GM12878 (cell line): ENCODE data around the gene ACADS. TPM values are rescaled to one million over a fixed set of nuclear protein-coding genes. Genes with fewer than 3 reads are reported as not detected.

Source experiments
- ATAC-seq: fragments of 200-7000 bp; cut with Tn5 transposase; 3 replicates; pipeline ENCODE4 v1.9.1; 2020; ENCODE audit warnings: mild to moderate bottlenecking, moderate library complexity
- BruUV-seq: library from RNA; stranded (reverse); fragments of 400-500 nt; replicated peaks from 2 replicates; lab custom pipeline; 2021; lab: Mats Ljungman, UMichigan
- CTCF ChIA-PET: fragments of 300-600 bp; sonication (Branson Sonifier 250); formaldehyde crosslinking; extraction: SDS; loops from one replicate; lab custom pipeline; 2021; ENCODE audit warnings: inconsistent platforms; lab: Yijun Ruan, JAX
- POLR2A ChIA-PET: fragments of 350-600 bp; formaldehyde crosslinking; extraction: SDS; loops from one replicate; lab custom pipeline; 2021; ENCODE audit warnings: inconsistent platforms; lab: Charles Lee
- RAD21 ChIA-PET: fragments of 300-600 bp; sonication (Branson Sonifier 250); formaldehyde crosslinking; loops from one replicate; lab custom pipeline; 2023; ENCODE audit warnings: antibody characterized with exemption; ENCODE audit not compliant: unreplicated experiment; lab: Charles Lee
- SMC1A ChIA-PET: fragments of 300-600 bp; sonication (Branson Sonifier 250); formaldehyde crosslinking; loops from one replicate; lab custom pipeline; 2023; ENCODE audit not compliant: unreplicated experiment, uncharacterized antibody; lab: Charles Lee
- DNase-seq: peaks from one replicate; pipeline ENCODE4 v3.0.0-alpha.2; 2011; ENCODE audit warnings: low read depth, low spot score
- FAIRE-seq: peaks from 3 replicates; lab custom pipeline; 2011; peaks lifted over from hg19 to GRCh38; lab: Jason Lieb, UNC
- H2AFZ ChIP-seq: 2 replicates; pipeline ENCODE4 v1.6.0; 2011; ENCODE audit warnings: low read depth, low read length, control low read depth; ENCODE audit not compliant: control insufficient read depth
- H3K27ac ChIP-seq: 2 replicates; pipeline ENCODE4 v1.5.1; 2011; ENCODE audit warnings: control low read depth; ENCODE audit not compliant: control insufficient read depth, insufficient read depth
- H3K27me3 ChIP-seq, 2 experiments: replicated peaks in 1 of 2; 2 replicates each; pipeline versions ENCODE4 v1.6.0 to v1.6.1; 2011; ENCODE audit warnings: low read length in 1 of 2; ENCODE audit not compliant: control insufficient read depth in 2 of 2, insufficient read depth in 2 of 2
- H3K36me3 ChIP-seq, 2 experiments: 2 replicates each; pipeline ENCODE4 v1.5.1; 2011; ENCODE audit warnings: low read length in 1 of 2; ENCODE audit not compliant: control insufficient read depth in 2 of 2, insufficient read depth in 2 of 2
- H3K4me1 ChIP-seq: 2 replicates; pipeline ENCODE4 v1.6.1; 2011; ENCODE audit warnings: mild to moderate bottlenecking, low read length, moderate library complexity, mixed read lengths; ENCODE audit not compliant: control insufficient read depth, insufficient read depth
- H3K4me2 ChIP-seq: 2 replicates; pipeline ENCODE4 v1.6.0; 2011; ENCODE audit warnings: control low read depth; ENCODE audit not compliant: control insufficient read depth, insufficient read depth
- H3K4me3 ChIP-seq: fragments of 200-600 bp; sonication (generic); 2 replicates; pipeline ENCODE4 v1.5.1; 2016
- H3K79me2 ChIP-seq: 2 replicates; pipeline ENCODE4 v1.6.0; 2011; ENCODE audit warnings: low read length; ENCODE audit not compliant: control insufficient read depth, insufficient read depth
- H3K9ac ChIP-seq: 2 replicates; pipeline ENCODE4 v1.8.0; 2011; ENCODE audit warnings: low read length, control low read depth, mixed read lengths; ENCODE audit not compliant: control insufficient read depth, insufficient read depth
- H3K9me3 ChIP-seq: replicated peaks from 3 replicates; pipeline ENCODE4 v1.5.1; 2011; ENCODE audit warnings: mild to moderate bottlenecking, low read length; ENCODE audit not compliant: control insufficient read depth, insufficient read depth
- H4K20me1 ChIP-seq: 2 replicates; pipeline ENCODE4 v1.6.0; 2011; ENCODE audit not compliant: control insufficient read depth, insufficient read depth
- BHLHE40 ChIP-seq, 2 experiments: fragments of 450-650 bp in 1 of 2; IDR thresholded peaks; 2 replicates each; pipeline ENCODE4 v1.6.1; 2011 to 2017; ENCODE audit warnings: low read depth in 2 of 2, borderline replicate concordance in 1 of 2, improper control_type of control experiment in 1 of 2, low read length in 1 of 2, mild to moderate bottlenecking in 1 of 2
- CBX5 ChIP-seq: sonication (generic); IDR thresholded peaks from 2 replicates; pipeline ENCODE4 v1.6.1; 2016; ENCODE audit warnings: low read depth, moderate library complexity, mild to moderate bottlenecking, inconsistent platforms
- CREM ChIP-seq: IDR thresholded peaks from 2 replicates; pipeline ENCODE4 v1.6.1; 2014; ENCODE audit warnings: antibody characterized with exemption, low read depth
- RAD51 ChIP-seq: fragments of 450-650 bp; IDR thresholded peaks from 2 replicates; pipeline ENCODE4 v1.6.1; 2016; ENCODE audit warnings: moderate library complexity, mild to moderate bottlenecking, inconsistent platforms
- RUNX3 ChIP-seq: IDR thresholded peaks from 2 replicates; pipeline ENCODE4 v1.6.1; 2012; ENCODE audit warnings: low read length, inconsistent platforms
- SRF ChIP-seq, 2 experiments: IDR thresholded peaks; 2 replicates each; pipeline ENCODE4 v1.6.1; 2011; ENCODE audit warnings: low read depth in 2 of 2, low read length in 2 of 2, mild to moderate bottlenecking in 1 of 2, moderate library complexity in 1 of 2
- STAT1 ChIP-seq: fragments of 450-650 bp; conservative IDR thresholded peaks from 2 replicates; pipeline ENCODE4 v1.6.1; 2014; ENCODE audit warnings: antibody characterized with exemption, mild to moderate bottlenecking
- TARDBP ChIP-seq: IDR thresholded peaks from 2 replicates; pipeline ENCODE4 v1.6.1; 2016; ENCODE audit warnings: borderline replicate concordance
- YY1 ChIP-seq: IDR thresholded peaks from 2 replicates; pipeline ENCODE4 v1.6.1; 2011; ENCODE audit warnings: low read depth, mild to moderate bottlenecking, low read length
- WGBS: methylation state at CpG from one replicate; pipeline ENCODE4 v1.1.6; 2016; ENCODE audit warnings: low lambda C conversion rate; ENCODE audit not compliant: insufficient replicate concordance, insufficient coverage; ENCODE audit errors: missing lambda C conversion rate; 5-methylcytosine and 5-hydroxymethylcytosine counted together
- in situ Hi-C: fragments of 300-500 bp; cut with MboI; formaldehyde crosslinking; loops from 9 replicates; pipeline ENCODE4 v1.14.3; 2018; ENCODE audit warnings: mixed read lengths
- intact Hi-C: fragments of 100-400 bp; cut with micrococcal nuclease; formaldehyde crosslinking; loops from one replicate; pipeline ENCODE4 v1.14.2; 2022; ENCODE audit not compliant: unreplicated experiment
- polyA plus RNA-seq, 11 experiments: library from polyadenylated mRNA; depleted of rRNA in 4 of 11; unstranded in 6 of 11; stranded (reverse) in 5 of 11; fragments of >200 nt; fragmentation: Nextera tagmentation in 4 of 11; fragmentation: Illumina TruSeq in 1 of 11; extraction: Ambion mirVana in 4 of 11; extraction: Trizol in 1 of 11; gene quantifications; 1 replicate in 1 of 11; 2 replicates in 10 of 11; pipeline versions ENCODE4 v1.2.1 to v1.2.3, GENCODE V29; 2011 to 2016; ENCODE audit warnings: inconsistent platforms in 2 of 11, missing spikeins in 2 of 11, low read depth in 1 of 11
- total RNA-seq, 4 experiments: library from RNA; depleted of rRNA in 3 of 4; stranded (reverse); fragments of >200 nt in 3 of 4; fragmentation: Illumina TruSeq in 1 of 4; extraction: Trizol in 1 of 4; gene quantifications; 2 replicates each; pipeline versions ENCODE4 v1.2.1 to v1.2.3, GENCODE V29; 2013 to 2021
- TF ChIP-seq, protein P1 (sequence below): fragments of 150-350 bp; IDR thresholded peaks from 2 replicates; pipeline ENCODE4 v1.6.1; 2016; ENCODE audit warnings: low read depth, low read length
- TF ChIP-seq, protein P2 (sequence below): fragments of 450-650 bp; IDR thresholded peaks from 2 replicates; pipeline ENCODE4 v1.6.1; 2018; ENCODE audit warnings: borderline replicate concordance, mild to moderate bottlenecking; ENCODE audit not compliant: partially characterized antibody
- TF ChIP-seq, protein P3 (sequence below): fragments of 450-650 bp; IDR thresholded peaks from 2 replicates; pipeline ENCODE4 v1.6.1; 2017; ENCODE audit warnings: mild to moderate bottlenecking, moderate library complexity

The ACADS gene
- total and polyA plus RNA-seq, 10 of the 15 experiments (the other 5 are each of a cell fraction or from before 2014, with no cell fraction given) = 0.05 to 18.1 (median 10.2) TPM

DNA sequence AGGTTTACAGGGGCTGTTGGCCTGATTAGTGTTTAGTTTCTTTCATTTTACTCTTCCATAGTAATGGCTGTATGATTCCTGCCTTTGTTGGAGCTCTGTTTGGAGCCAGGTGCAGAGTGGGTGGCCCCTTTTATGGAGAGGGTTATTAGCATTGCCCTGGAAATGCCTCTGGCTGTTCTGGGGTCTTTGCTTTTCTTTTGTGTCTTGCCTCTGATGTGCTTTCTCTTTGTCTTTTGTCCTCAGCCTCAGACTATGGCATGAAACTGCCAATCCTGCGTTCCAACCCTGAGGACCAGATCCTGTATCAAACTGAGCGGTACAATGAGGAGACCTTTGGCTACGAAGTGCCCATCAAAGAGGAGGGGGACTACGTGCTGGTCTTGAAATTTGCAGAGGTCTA, 31.8 kb upstream of the ACADS start:
- Histone ChIP-seq H3K27me3 (no peaks in the 10 kb centered on the region), H2AFZ (no peak overlapping the region), H3K9me3 (no peaks in the 10 kb centered on the region), H4K20me1 (no peaks in the 10 kb centered on the region; the same call in 1 of the 2 replicates), H3K4me1 (peaks cover 4% of the 10 kb centered on the region; the same call in 1 of the 2 replicates), H3K27ac (no peak overlapping the region), H3K4me2 (no peak overlapping the region), H3K36me3 (peaks cover 23 to 40% of the 10 kb centered on the region in 2 experiments), H3K9ac (no peak overlapping the region), H3K4me3 (no peak overlapping the region), H3K79me2 (peaks cover 51% of the 10 kb centered on the region)
- ATAC-seq (no peak), DNase-seq (no peak), FAIRE-seq (no peak)
- WGBS = 100% methylated on average over 4 of the region's 4 CpGs
- POLR2A ChIA-PET = interaction anchor here (1.2 kb wide), 1 partner anchor 8 kb away, joined by 3 read pairs; no protein-coding TSS in a partner anchor
- intact Hi-C loops = no loop called here
- RAD21 ChIA-PET = interaction anchor here (0.6 to 2.0 kb wide), 2 partner anchors 46 to 225 kb away, joined by 4 to 7 read pairs; no protein-coding TSS in a partner anchor
- in situ Hi-C loops = no loop called here
- BruUV-seq = no TSS peak
- CTCF ChIA-PET = interaction anchor here (1.3 to 24.8 kb wide), 4 partner anchors 9 to 278 kb away, joined by 3 to 454 read pairs (median 6); partner anchors contain the start of genes CABP1 and POP5
- SMC1A ChIA-PET = interaction anchor here (0.9 to 10.8 kb wide), 4 partner anchors 18 to 278 kb away, joined by 4 to 149 read pairs (median 10); no protein-coding TSS in a partner anchor
- TF ChIP-seq CREM (no peak), RAD51 (no peak), BHLHE40 (IDR thresholded peaks at IDR 0.05; ENCODE audit: borderline replicate concordance in 1 of 2, low read depth in 2 of 2, low read length in 1 of 2) (no peak), STAT1 (no peak), RUNX3 (no peak), YY1 (no peak), CBX5 (no peak), TARDBP (no peak), SRF (IDR thresholded peaks at IDR 0.05; ENCODE audit: low read depth in 2 of 2, low read length in 2 of 2) (no peak)
- TF ChIP-seq, protein P1, sequence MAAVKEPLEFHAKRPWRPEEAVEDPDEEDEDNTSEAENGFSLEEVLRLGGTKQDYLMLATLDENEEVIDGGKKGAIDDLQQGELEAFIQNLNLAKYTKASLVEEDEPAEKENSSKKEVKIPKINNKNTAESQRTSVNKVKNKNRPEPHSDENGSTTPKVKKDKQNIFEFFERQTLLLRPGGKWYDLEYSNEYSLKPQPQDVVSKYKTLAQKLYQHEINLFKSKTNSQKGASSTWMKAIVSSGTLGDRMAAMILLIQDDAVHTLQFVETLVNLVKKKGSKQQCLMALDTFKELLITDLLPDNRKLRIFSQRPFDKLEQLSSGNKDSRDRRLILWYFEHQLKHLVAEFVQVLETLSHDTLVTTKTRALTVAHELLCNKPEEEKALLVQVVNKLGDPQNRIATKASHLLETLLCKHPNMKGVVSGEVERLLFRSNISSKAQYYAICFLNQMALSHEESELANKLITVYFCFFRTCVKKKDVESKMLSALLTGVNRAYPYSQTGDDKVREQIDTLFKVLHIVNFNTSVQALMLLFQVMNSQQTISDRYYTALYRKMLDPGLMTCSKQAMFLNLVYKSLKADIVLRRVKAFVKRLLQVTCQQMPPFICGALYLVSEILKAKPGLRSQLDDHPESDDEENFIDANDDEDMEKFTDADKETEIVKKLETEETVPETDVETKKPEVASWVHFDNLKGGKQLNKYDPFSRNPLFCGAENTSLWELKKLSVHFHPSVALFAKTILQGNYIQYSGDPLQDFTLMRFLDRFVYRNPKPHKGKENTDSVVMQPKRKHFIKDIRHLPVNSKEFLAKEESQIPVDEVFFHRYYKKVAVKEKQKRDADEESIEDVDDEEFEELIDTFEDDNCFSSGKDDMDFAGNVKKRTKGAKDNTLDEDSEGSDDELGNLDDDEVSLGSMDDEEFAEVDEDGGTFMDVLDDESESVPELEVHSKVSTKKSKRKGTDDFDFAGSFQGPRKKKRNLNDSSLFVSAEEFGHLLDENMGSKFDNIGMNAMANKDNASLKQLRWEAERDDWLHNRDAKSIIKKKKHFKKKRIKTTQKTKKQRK = no peak
- TF ChIP-seq, protein P2, sequence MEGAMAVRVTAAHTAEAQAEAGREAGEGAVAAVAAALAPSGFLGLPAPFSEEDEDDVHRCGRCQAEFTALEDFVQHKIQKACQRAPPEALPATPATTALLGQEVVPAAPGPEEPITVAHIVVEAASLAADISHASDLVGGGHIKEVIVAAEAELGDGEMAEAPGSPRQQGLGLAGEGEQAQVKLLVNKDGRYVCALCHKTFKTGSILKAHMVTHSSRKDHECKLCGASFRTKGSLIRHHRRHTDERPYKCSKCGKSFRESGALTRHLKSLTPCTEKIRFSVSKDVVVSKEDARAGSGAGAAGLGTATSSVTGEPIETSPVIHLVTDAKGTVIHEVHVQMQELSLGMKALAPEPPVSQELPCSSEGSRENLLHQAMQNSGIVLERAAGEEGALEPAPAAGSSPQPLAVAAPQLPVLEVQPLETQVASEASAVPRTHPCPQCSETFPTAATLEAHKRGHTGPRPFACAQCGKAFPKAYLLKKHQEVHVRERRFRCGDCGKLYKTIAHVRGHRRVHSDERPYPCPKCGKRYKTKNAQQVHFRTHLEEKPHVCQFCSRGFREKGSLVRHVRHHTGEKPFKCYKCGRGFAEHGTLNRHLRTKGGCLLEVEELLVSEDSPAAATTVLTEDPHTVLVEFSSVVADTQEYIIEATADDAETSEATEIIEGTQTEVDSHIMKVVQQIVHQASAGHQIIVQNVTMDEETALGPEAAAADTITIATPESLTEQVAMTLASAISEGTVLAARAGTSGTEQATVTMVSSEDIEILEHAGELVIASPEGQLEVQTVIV = no peak
- TF ChIP-seq, protein P3, sequence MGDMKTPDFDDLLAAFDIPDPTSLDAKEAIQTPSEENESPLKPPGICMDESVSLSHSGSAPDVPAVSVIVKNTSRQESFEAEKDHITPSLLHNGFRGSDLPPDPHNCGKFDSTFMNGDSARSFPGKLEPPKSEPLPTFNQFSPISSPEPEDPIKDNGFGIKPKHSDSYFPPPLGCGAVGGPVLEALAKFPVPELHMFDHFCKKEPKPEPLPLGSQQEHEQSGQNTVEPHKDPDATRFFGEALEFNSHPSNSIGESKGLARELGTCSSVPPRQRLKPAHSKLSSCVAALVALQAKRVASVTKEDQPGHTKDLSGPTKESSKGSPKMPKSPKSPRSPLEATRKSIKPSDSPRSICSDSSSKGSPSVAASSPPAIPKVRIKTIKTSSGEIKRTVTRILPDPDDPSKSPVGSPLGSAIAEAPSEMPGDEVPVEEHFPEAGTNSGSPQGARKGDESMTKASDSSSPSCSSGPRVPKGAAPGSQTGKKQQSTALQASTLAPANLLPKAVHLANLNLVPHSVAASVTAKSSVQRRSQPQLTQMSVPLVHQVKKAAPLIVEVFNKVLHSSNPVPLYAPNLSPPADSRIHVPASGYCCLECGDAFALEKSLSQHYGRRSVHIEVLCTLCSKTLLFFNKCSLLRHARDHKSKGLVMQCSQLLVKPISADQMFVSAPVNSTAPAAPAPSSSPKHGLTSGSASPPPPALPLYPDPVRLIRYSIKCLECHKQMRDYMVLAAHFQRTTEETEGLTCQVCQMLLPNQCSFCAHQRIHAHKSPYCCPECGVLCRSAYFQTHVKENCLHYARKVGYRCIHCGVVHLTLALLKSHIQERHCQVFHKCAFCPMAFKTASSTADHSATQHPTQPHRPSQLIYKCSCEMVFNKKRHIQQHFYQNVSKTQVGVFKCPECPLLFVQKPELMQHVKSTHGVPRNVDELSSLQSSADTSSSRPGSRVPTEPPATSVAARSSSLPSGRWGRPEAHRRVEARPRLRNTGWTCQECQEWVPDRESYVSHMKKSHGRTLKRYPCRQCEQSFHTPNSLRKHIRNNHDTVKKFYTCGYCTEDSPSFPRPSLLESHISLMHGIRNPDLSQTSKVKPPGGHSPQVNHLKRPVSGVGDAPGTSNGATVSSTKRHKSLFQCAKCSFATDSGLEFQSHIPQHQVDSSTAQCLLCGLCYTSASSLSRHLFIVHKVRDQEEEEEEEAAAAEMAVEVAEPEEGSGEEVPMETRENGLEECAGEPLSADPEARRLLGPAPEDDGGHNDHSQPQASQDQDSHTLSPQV = no peak
